NCI-H2107 treated with DMSO at 0.1 percent for 48 hours (cell line): ENCODE results near the gene MYCBPAP.
A peak's percentile ranks its signal among the peaks of the same experiment; 100 is the strongest.
"Not testable (repeated sequence)": the region's sequence is repeated elsewhere in the genome, so short reads cannot be mapped to it uniquely, and the experiment has no call there.

ENCODE experiments used
- DNase-seq: peaks from one replicate; lab custom pipeline; 2025; ENCODE audit not compliant: unreplicated experiment; lab: John Stamatoyannopoulos, UW

MYCBPAP gene

DNA sequence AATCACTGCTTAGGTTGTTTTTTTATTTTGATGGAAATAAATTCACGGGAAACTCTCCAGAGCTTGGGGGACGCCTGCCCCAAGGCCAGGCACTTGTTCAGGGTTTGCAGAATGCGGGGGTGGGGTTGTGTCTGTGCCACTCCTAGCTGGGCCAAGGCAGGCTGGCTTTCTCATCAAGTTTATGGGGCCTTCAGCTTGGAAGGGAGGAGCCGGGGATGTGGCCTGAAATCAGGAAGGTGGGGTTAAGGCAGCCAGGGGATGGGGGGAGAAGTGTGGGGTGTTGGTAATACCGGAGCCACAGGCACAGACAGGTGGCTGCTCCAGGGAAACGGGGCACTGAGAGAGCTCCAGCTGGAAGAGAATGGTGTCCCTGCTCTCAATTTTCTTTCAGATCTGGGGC lies 37.8 kb upstream of the MYCBPAP start:
- no peak for DNase-seq

DNA sequence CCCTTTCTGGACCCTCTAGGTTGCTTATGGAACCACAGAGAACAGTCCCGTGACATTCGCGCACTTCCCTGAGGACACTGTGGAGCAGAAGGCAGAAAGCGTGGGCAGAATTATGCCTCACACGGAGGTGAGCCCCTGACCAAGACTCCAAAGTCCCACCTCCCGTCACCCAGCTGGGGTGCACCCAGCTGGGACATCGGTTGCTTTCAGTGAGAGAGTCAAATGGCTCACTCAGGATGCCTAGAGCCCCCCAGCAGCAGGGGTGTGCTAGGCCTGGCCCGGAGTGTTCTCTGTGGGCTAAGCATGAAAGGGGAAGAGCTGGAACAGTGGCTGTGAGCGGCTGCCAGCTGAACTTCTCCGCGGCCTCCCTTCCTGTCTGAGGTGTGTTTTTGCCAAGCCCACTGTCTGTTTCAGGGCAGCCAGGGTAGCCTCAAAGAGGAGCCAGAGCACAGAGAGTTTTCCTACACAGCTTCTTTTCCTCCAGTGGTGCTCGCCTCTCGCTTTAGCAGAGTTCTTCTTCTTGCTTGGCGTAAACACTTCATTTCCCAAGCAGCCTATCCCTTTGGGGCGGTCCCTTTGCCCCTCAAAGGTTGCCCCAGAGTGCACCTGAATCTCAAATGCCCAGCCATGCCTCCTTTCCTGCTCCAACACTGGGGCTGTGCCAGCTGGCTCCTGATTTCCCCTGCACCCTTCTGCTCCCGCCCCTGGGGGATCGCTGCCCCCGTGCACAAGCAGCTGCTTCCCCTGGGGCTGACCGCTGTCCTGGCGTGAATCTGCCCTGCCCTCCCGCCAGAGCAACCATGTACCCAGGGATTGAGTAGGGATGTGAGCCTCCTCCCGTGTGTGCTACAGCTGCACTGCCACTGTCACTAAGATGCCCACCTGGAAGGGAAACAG lies 37.0 kb upstream of the MYCBPAP start:
- no peak for DNase-seq

DNA sequence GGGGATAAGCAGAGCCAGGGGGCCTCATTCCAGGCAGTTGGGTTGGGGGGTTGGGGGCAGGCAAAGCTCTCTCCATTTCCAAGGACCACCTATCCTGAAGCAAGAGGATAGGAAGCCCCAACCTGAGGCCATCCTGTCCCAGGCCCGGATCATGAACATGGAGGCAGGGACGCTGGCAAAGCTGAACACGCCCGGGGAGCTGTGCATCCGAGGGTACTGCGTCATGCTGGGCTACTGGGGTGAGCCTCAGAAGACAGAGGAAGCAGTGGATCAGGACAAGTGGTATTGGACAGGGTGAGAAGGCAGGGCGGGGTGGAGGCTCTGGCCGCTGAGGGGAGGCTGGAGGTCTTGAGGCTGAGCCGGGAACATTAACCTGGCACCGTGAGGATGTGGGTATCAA lies 36.0 kb upstream of the MYCBPAP start:
- DNase-seq: no peak

DNA sequence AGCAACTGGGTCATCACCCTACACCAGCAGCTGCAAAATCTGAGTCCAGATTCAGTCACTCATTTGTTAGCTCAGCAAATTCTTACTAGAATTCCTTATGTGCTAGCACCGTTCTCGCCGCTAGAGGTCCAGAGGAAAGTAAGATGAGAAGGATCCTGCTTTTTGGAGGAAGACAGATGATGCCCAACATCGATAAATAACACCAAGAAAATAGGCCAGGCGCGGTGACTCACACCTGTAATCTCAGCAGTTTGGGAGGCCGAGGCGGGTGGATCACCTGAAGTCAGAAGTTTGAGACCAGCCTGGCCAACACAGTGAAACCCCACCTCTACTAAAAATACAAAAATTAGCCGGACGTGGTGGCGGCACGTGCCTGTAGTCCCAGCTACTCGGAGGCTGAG lies 35.5 kb upstream of the MYCBPAP start:
- DNase-seq: not testable (repeated sequence)

DNA sequence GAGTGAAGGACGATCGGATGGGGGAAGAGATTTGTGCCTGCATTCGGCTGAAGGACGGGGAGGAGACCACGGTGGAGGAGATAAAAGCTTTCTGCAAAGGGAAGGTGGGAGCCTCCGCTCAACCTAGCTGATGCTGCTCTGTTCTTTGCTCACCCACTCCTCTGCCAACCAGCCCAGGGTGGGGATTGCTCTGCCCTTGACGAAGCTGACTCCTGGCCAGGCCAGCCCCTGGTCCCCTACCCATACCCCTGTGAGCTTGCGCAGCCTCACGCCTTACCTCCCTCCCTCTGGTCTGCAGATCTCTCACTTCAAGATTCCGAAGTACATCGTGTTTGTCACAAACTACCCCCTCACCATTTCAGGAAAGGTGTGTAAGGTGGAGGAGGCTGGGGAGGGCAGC lies 34.3 kb upstream of the MYCBPAP start:
- no peak for DNase-seq

DNA sequence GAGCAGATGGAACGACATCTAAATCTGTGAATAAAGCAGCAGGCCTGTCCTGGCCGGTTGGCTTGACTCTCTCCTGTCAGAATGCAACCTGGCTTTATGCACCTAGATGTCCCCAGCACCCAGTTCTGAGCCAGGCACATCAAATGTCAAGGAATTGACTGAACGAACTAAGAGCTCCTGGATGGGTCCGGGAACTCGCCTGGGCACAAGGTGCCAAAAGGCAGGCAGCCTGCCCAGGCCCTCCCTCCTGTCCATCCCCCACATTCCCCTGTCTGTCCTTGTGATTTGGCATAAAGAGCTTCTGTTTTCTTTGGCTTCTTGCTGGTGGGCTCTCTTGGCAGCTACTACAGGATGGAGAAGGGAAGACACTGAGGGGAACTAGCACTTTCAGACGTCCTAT lies 33.7 kb upstream of the MYCBPAP start:
- DNase-seq: no peak

DNA sequence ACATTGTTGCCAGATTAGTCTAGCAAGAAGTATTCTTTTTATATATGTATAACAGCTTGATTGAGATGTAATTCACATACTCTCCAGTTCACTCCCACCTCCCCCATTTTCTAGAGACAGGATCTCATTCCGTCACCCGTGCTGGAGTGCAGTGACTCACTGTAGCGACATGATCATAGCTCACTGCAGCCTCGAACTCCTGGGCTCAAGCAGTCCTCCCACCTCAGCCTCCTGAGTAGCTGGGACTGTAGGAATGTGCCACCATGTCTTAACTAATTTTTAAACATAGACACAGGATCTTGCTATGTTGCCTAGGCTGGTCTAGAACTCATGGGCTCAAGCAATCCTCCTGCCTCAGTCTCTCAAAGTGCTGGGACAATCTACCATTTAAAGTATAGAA lies 32.9 kb upstream of the MYCBPAP start:
- DNase-seq: no peak

DNA sequence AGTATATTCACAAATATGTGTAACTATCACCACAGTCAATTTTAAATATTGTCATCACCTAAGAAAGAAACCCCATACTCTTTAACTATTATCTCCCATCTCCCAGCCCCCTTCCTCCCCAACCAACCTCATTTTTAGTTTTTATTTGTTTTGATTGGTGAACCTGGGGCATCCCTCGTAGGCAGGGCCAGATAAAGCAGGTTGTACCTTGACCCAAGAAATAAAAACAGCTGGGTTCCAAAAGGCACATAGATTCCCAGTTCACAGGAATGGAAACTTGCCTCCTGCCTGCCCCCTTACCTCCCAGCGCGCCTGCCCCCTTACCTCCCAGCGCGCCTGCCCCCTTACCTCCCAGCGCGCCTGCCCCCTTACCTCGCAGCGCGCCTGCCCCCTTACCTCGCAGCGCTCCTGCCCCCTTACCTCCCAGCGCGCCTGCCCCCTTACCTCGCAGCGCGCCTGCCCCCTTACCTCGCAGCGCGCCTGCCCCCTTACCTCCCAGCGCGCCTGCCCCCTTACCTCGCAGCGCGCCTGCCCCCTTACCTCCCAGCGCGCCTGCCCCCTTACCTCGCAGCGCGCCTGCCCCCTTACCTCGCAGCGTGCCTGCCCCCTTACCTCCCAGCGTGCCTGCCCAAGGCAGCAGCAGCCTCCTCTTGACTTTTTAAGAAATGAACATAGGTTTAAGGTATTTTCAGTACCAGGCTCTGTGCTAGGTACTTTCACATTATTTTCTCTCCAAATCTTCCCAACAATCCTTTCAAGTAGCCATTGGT lies 32.3 kb upstream of the MYCBPAP start:
- DNase-seq: not testable (repeated sequence)

DNA sequence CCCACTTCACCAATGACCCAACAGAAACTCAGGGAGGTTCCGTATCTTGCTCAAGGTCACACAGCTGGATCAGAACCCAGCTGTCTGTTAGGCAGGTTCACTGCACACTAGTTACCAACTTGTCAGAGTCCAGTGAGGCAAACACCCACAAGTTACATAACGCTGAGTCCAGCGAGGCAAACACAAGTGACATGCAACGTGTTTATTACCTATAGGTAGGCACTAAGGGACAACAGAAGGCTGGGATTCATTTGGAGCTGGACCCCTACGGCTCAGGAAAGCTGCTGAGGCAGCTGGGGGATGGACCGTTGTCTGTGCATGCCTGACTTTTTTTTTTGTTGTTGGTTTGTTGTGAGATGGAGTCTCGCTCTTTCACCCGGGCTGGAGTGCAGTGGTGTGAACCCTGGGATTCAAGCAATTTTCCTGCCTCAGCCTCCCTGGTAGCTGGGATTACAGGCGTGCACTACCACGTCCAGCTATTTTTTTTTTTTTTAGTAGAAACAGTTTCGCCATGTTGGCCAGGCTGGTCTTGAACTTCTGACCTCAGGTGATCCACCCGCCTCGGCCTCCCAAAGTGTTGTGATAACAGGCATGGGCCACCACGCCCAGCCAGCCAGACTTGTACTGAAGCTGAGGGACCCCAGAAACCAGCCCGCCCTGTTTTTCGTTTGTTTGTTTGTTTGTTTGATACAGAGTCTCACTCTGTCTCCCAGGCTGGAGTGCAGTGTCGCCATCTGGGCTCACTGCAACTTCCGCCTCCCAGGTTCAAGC lies 31.5 kb upstream of the MYCBPAP start:
- DNase-seq: no peak

DNA sequence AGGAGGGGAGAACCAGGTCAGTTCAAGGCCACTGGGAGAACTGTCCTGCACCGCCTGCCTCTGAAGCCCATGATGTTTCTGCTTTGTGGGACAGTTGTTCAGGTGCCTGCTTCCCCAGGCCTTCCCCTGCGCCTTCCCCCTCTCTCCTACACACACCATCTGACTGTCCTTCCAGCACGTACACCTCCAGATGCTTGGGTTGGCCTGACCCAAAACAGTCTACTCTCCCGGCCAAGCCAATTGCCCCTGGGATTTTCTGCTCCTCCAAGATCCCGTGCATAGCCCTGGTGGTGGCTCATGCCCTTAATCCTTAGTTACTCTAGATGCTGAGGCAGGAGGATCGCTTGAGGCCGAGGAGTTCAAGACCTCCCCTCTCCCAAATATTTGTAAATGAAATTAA lies 30.3 kb upstream of the MYCBPAP start:
- no peak for DNase-seq

DNA sequence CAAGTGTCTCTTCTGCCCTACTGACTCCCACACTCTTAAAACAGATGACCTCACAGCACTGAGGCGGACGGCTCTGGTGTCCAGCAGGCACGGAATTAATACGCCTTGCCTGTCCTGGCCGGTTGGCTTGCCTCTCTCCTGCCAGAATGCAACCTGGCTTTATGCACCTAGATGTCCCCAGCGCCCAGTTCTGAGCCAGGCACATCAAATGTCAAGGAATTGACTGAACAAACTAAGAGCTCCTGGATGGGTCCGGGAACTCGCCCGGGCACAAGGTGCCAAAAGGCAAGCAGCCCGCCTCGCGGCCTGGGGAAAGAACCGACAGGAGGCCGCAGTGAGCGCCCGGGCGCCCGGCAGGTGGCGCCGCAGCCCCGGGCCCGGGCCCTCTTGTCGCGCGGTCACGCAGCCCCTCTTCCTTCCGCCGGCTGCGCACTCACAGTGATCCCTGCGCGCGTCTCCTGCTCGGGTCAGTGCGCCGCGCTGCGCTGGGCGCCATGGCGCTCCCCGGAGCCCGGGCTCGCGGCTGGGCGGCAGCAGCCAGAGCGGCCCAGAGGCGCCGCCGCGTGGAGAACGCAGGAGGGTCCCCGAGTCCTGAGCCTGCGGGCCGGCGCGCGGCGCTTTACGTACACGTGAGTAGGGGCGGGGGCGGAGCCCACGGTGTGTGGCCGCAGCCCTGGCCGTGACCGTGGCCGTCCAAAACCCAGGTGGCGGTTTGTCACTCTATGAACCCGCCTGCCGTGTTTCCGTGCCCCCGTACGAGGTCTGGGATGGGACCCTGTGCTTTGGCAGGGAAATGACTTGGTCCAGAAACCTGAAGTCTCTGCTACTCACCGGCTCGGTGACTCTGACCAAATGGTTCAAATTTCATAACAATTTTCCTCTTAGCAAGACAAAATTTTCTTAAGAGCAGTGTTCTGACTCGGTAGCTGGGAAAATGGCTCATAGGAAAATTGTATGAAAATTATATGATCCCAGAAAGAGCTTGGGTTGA lies 29.6 kb upstream of the MYCBPAP start, which contains the start of gene RSAD1:
TSS of gene RSAD1 (plus strand) at position 470 of the 991 bp plus-strand sequence. CDS start at position 495, 25 bp downstream.
- DNase-seq: peak; percentile 47

DNA sequence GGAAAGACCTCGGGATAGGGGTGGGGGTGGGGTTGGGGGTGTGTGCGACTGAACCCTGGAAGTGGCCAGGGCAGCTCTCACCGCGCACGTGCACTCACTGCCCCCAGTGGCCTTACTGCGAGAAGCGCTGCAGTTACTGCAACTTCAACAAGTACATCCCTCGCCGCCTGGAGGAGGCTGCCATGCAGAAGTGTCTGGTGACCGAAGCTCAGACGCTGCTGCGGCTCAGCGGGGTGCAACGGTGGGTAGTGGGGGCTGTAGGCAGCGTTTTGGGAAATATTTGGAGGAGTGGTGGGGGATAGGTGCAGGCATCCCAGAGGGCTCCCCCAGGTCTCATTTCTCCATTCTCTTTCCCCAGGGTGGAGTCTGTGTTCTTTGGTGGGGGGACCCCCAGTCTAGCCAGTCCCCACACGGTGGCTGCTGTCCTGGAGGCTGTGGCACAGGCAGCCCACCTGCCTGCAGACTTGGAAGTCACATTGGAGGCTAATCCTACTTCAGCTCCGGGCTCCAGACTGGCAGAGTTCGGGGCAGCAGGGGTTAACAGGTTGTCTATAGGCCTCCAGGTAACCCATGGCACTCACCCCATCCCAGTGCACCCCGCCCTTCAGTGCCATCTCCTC lies 28.6 kb upstream of the MYCBPAP start:
- DNase-seq: peak; percentile 49

DNA sequence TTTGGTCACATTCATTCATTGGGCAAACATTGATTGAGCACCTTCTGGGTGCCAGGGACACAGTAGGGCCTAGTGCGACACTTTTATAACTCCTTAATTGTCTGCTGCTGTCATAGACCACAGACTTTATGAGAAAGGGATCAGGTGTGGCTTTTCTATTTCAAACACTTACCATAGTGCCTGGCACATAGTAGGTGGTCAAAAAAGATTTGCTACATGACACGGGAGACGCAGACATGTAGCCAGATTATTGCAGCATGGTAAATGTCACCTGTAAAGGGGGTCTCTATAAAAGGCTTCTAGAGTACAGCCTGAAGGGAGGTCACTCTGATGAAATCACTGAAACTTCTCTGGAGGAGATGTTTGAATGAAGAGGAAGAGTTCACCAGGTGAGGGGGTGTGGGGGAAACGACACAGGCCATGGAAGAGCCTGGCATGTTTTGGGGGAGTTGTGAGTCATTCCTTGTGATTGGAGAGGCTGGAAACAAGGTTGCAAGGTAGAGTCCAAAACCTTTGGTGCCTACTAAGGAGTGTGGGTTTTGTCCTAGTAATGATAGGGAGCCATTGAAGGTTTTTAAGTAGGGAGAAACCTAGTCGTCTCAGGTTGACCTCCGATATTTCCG lies 28.0 kb upstream of the MYCBPAP start:
- DNase-seq: no peak

DNA sequence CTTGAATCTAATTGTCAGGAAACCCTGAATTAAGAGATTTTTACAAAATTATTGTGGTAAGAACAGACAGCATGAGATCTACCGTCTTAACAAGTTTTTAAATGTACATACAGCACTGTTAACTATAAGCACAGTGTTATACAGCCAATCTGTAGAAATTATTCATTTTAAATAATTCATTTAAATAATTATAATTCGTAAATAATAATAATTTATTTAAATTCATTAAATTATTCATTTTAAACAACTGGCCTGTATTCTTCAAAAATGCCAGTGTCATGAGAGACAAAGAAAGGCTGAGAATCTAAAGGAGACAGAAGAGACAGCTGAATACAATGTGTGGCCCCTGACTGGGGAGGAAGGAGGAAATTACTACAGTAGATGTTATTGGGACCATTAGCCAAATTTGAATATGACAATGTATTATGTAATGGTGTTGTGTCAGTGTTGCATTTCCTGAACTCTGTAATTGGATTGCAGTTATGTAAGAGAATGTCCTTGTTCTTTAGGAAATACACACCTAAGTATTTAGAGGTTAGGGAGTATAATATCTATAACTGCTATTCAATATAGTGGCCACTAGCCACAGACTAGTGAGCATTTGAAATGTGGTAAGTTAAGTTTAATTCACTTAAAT lies 27.3 kb upstream of the MYCBPAP start:
- DNase-seq: no peak

DNA sequence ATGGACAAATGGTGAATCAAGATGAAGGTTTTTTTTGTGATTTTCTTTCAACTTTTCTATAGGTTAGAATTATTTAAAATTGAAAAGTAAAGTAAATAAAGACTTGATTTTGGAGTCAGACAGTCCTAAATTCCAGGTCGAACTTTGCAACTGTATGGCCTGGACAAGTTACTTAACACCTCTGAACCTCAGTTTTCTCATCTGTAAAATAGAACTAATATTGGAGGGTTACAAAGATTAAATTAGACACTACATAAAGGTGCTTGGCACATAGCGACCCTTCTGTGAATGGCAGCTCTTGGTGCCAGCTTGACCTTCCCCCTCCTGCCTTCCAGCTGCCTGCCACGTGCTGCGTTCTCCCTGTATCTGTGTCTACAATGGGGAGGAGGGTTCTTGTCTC lies 26.6 kb upstream of the MYCBPAP start:
- DNase-seq: no peak

DNA sequence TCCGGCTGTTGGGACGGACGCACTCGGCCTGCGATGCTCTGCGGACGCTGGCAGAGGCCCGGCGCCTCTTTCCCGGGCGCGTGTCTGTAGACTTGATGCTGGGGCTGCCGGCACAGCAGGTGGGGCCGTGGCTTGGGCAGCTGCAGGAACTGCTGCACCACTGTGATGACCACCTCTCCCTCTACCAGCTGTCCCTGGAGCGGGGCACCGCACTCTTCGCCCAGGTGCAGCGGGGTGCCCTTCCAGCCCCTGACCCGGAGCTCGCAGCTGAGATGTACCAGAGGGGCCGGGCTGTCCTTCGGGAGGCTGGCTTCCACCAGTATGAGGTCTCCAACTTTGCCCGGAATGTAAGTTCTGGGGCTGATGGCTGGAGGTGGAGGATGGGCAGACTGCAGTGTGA lies 26.1 kb upstream of the MYCBPAP start:
- DNase-seq: no peak

DNA sequence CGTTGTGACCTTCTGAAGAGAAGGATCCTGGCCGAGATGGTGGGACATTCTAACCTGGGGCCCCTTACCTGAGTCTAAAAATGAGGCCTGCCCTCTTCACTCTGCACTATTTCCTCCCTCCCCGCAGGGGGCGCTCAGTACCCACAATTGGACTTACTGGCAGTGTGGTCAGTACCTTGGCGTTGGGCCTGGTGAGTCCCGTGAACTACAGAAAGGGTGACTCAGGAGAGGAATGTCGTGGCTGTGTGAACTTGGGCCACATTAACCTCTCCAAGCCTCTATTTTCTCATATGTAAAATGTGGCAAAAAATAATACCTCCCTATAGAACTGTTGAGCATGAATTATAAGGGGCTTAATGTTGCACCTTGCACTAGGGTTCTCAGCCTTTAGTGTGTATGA lies 25.7 kb upstream of the MYCBPAP start:
- peak; percentile 69 for DNase-seq

DNA sequence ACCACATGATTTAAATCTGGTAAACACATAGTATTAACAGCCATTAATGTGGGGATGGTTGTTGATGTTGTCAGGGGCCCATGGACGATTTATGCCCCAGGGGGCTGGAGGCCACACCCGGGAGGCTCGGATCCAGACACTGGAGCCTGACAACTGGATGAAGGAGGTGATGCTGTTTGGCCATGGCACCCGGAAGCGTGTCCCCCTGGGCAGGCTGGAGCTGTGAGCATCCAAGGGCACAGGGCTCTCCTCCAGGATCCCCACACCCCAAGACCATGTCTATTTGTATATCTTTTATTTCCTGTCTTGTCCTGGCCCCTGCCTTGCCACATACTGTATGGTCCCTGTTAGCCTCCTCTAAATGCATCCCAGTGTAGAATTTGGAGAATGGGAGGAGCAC lies 25.0 kb upstream of the MYCBPAP start:
- DNase-seq: no peak
